H1 (cell line): ENCODE data around the gene COL8A1. TPM values are rescaled to one million over a fixed set of nuclear protein-coding genes. Genes with fewer than 3 reads are reported as not detected.

Experiments
- CTCF ChIA-PET: fragments of 300-600 bp; sonication (Branson Sonifier 250); formaldehyde crosslinking; loops from one replicate; lab custom pipeline; 2021; ENCODE audit not compliant: partially characterized antibody; lab: Charles Lee
- POLR2A ChIA-PET: fragments of 300-600 bp; sonication (Branson Sonifier 250); formaldehyde crosslinking; loops from one replicate; lab custom pipeline; 2021; ENCODE audit warnings: inconsistent platforms; ENCODE audit not compliant: partially characterized antibody; lab: Charles Lee
- DNase-seq, 2 experiments: peaks; one replicate each; pipeline versions ENCODE4 v3.0.0 to v3.0.0-alpha.2; 2010 to 2022; ENCODE audit warnings: low spot score in 2 of 2, low read depth in 1 of 2, mixed read lengths in 1 of 2
- FAIRE-seq: peaks from 2 replicates; lab custom pipeline; 2011; peaks lifted over from hg19 to GRCh38; lab: Jason Lieb, UNC
- H2AFZ ChIP-seq: 2 replicates; pipeline ENCODE4 v1.8.1; 2012; ENCODE audit warnings: low read length, inconsistent platforms
- H2AK5ac ChIP-seq: 2 replicates; pipeline ENCODE4 v1.6.1; 2013; ENCODE audit warnings: low read depth, low read length
- H2BK120ac ChIP-seq: replicated peaks from 2 replicates; pipeline ENCODE3; 2013; ENCODE audit warnings: low read depth, low read length, inconsistent platforms
- H2BK12ac ChIP-seq: 2 replicates; pipeline ENCODE4 v1.6.1; 2013; ENCODE audit warnings: low read depth, low read length
- H2BK15ac ChIP-seq: 2 replicates; pipeline ENCODE4 v1.6.1; 2013; ENCODE audit warnings: low read length
- H2BK20ac ChIP-seq: 2 replicates; pipeline ENCODE4 v1.6.1; 2013; ENCODE audit warnings: low read length
- H2BK5ac ChIP-seq: 2 replicates; pipeline ENCODE4 v1.6.1; 2013; ENCODE audit warnings: low read depth, low read length
- H3K14ac ChIP-seq: 2 replicates; pipeline ENCODE4 v1.6.1; 2013; ENCODE audit warnings: inconsistent platforms; ENCODE audit not compliant: insufficient read length
- H3K18ac ChIP-seq: 2 replicates; pipeline ENCODE4 v1.6.1; 2013; ENCODE audit warnings: low read length; ENCODE audit errors: extremely low read depth
- H3K23ac ChIP-seq: 2 replicates; pipeline ENCODE4 v1.6.1; 2013; ENCODE audit warnings: inconsistent platforms; ENCODE audit not compliant: insufficient read length
- H3K23me2 ChIP-seq: 2 replicates; pipeline ENCODE4 v1.6.1; 2013; ENCODE audit warnings: low read depth, low read length
- H3K27ac ChIP-seq: 2 replicates; pipeline ENCODE4 v1.6.1; 2011; ENCODE audit warnings: low read depth, low read length, inconsistent platforms
- H3K27me3 ChIP-seq, 4 experiments: replicated peaks in 1 of 4; 1 replicate in 1 of 4; 2 replicates in 3 of 4; pipeline versions ENCODE4 v1.6.1 to v1.8.1; 2011 to 2013; ENCODE audit warnings: low read length in 3 of 4, mild to moderate bottlenecking in 3 of 4, inconsistent platforms in 2 of 4, mixed read lengths in 2 of 4, moderate library complexity in 1 of 4; ENCODE audit not compliant: control insufficient read depth in 3 of 4, insufficient read depth in 3 of 4; ENCODE audit errors: extremely low read depth in 1 of 4
- H3K36me3 ChIP-seq, 4 experiments: 2 replicates each; pipeline versions ENCODE4 v1.6.1 to v1.8.1; 2011 to 2013; ENCODE audit warnings: mild to moderate bottlenecking in 4 of 4, low read length in 3 of 4, moderate library complexity in 2 of 4, control low read depth in 1 of 4, inconsistent platforms in 1 of 4; ENCODE audit not compliant: insufficient read depth in 4 of 4, control insufficient read depth in 2 of 4
- H3K4ac ChIP-seq: replicated peaks from 2 replicates; pipeline ENCODE3; 2013; ENCODE audit warnings: low read length, low read depth, mixed read lengths, inconsistent platforms; ENCODE audit not compliant: insufficient read length
- H3K4me1 ChIP-seq, 4 experiments: replicated peaks in 1 of 4; 1 replicate in 1 of 4; 2 replicates in 3 of 4; pipeline versions ENCODE4 v1.6.1 to v1.8.1; 2011 to 2013; ENCODE audit warnings: low read length in 3 of 4, inconsistent platforms in 2 of 4, mixed read lengths in 1 of 4; ENCODE audit not compliant: insufficient read depth in 4 of 4, control insufficient read depth in 3 of 4
- H3K4me2 ChIP-seq, 2 experiments: 2 replicates each; pipeline versions ENCODE4 v1.6.1 to v1.8.1; 2011 to 2013; ENCODE audit warnings: low read depth in 2 of 2, low read length in 2 of 2, control low read depth in 1 of 2, inconsistent platforms in 1 of 2, mild to moderate bottlenecking in 1 of 2; ENCODE audit not compliant: insufficient read depth in 1 of 2
- H3K4me3 ChIP-seq, 4 experiments: fragments of 200-600, 300-600 bp in 1 of 4; sonication (generic), shearing (Covaris generic), sonication (Bioruptor Twin) in 1 of 4; 2 replicates each; pipeline versions ENCODE4 v1.5.1 to v1.8.1; 2011 to 2016; ENCODE audit warnings: low read length in 4 of 4, low read depth in 3 of 4, control low read depth in 2 of 4, inconsistent platforms in 2 of 4, mild to moderate bottlenecking in 2 of 4, mixed read lengths in 1 of 4, moderate library complexity in 1 of 4; ENCODE audit not compliant: insufficient read depth in 2 of 4; ENCODE audit errors: extremely low read depth in 1 of 4
- H3K56ac ChIP-seq: replicated peaks from 2 replicates; pipeline ENCODE3; 2013; ENCODE audit warnings: low read depth, mild to moderate bottlenecking, mixed read lengths, low read length, inconsistent platforms; ENCODE audit not compliant: insufficient read length
- H3K79me1 ChIP-seq: 2 replicates; pipeline ENCODE4 v1.6.1; 2013; ENCODE audit warnings: low read depth, low read length, control low read depth
- H3K79me2 ChIP-seq, 2 experiments: 2 replicates each; pipeline versions ENCODE4 v1.6.1 to v1.8.1; 2012 to 2013; ENCODE audit warnings: low read length in 2 of 2, mild to moderate bottlenecking in 2 of 2, inconsistent platforms in 1 of 2; ENCODE audit not compliant: insufficient read depth in 2 of 2, control insufficient read depth in 1 of 2
- H3K9ac ChIP-seq, 4 experiments: replicated peaks in 1 of 4; 1 replicate in 1 of 4; 2 replicates in 3 of 4; pipeline versions ENCODE4 v1.6.1 to v1.8.1; 2011 to 2013; ENCODE audit warnings: low read depth in 3 of 4, low read length in 3 of 4, control low read depth in 2 of 4, mild to moderate bottlenecking in 2 of 4, moderate library complexity in 2 of 4, inconsistent platforms in 1 of 4; ENCODE audit errors: extremely low read depth in 1 of 4
- H3K9me3 ChIP-seq, 2 experiments: 2 replicates each; pipeline versions ENCODE4 v1.6.1 to v1.8.1; 2012 to 2013; ENCODE audit warnings: mild to moderate bottlenecking in 2 of 2, moderate library complexity in 2 of 2, control low read depth in 1 of 2, inconsistent platforms in 1 of 2, low read depth in 1 of 2, low read length in 1 of 2, mixed read lengths in 1 of 2; ENCODE audit not compliant: insufficient read depth in 2 of 2
- H4K20me1 ChIP-seq, 2 experiments: replicated peaks in 1 of 2; 2 replicates each; pipeline versions ENCODE3 to v1.8.1; 2011 to 2013; ENCODE audit warnings: inconsistent platforms in 2 of 2, low read length in 2 of 2, mild to moderate bottlenecking in 1 of 2; ENCODE audit not compliant: insufficient read depth in 2 of 2, control insufficient read depth in 1 of 2
- H4K5ac ChIP-seq: 2 replicates; pipeline ENCODE4 v1.6.1; 2013; ENCODE audit warnings: low read length, low read depth, mixed read lengths, inconsistent platforms; ENCODE audit not compliant: insufficient read length
- H4K8ac ChIP-seq: 2 replicates; pipeline ENCODE4 v1.8.0; 2013; ENCODE audit warnings: mild to moderate bottlenecking, moderate library complexity, low read length, inconsistent platforms; ENCODE audit not compliant: insufficient read depth; ENCODE audit errors: extremely low read depth
- H4K91ac ChIP-seq: replicated peaks from 2 replicates; pipeline ENCODE3; 2013; ENCODE audit warnings: low read length, mixed read lengths, inconsistent platforms; ENCODE audit not compliant: insufficient read length
- CREB1 ChIP-seq: IDR thresholded peaks from 2 replicates; pipeline ENCODE4 v1.6.1; 2012; ENCODE audit warnings: inconsistent platforms
- POLR2AphosphoS5 ChIP-seq: IDR thresholded peaks from 2 replicates; pipeline ENCODE4 v1.6.1; 2011; ENCODE audit warnings: low read depth, low read length
- RAD21 ChIP-seq, 2 experiments: IDR thresholded peaks in 1 of 2; conservative IDR thresholded peaks in 1 of 2; 2 replicates each; pipeline ENCODE4 v1.6.1; 2011; ENCODE audit warnings: low read depth in 2 of 2, low read length in 2 of 2, improper control_type of control experiment in 1 of 2, inconsistent platforms in 1 of 2, mild to moderate bottlenecking in 1 of 2, moderate library complexity in 1 of 2
- RNF2 ChIP-seq: fragments of 200-900, 300-1000 bp; sonication (generic); IDR thresholded peaks from 2 replicates; pipeline ENCODE4 v1.7.1; 2016; ENCODE audit warnings: borderline replicate concordance, low read depth, mild to moderate bottlenecking, antibody characterized with exemption, low read length; ENCODE audit not compliant: poor library complexity, severe bottlenecking; ENCODE audit errors: missing control alignments
- SAP30 ChIP-seq: fragments of 300-600 bp; sonication (generic); IDR thresholded peaks from 2 replicates; pipeline ENCODE4 v1.7.1; 2012; ENCODE audit warnings: low read length, moderate library complexity, mild to moderate bottlenecking, inconsistent platforms; ENCODE audit not compliant: insufficient read depth, insufficient replicate concordance
- SIN3A ChIP-seq, 2 experiments: IDR thresholded peaks in 1 of 2; conservative IDR thresholded peaks in 1 of 2; 2 replicates each; pipeline ENCODE4 v1.6.1; 2011 to 2012; ENCODE audit warnings: low read length in 2 of 2, improper control_type of control experiment in 1 of 2, low read depth in 1 of 2, mild to moderate bottlenecking in 1 of 2
- SIX5 ChIP-seq: IDR thresholded peaks from 2 replicates; pipeline ENCODE4 v1.6.1; 2011; ENCODE audit warnings: mild to moderate bottlenecking, low read depth, low read length
- SP4 ChIP-seq: IDR thresholded peaks from 2 replicates; pipeline ENCODE4 v1.6.1; 2012; ENCODE audit warnings: low read length, inconsistent platforms
- TEAD4 ChIP-seq: IDR thresholded peaks from 2 replicates; pipeline ENCODE4 v1.6.1; 2012; ENCODE audit warnings: low read depth, low read length, inconsistent platforms, mixed read lengths
- YY1 ChIP-seq: IDR thresholded peaks from 2 replicates; pipeline ENCODE4 v1.6.1; 2011; ENCODE audit warnings: low read depth, mild to moderate bottlenecking, low read length
- ZNF274 ChIP-seq: IDR thresholded peaks from 2 replicates; pipeline ENCODE4 v1.7.0; 2012; ENCODE audit warnings: low read length, borderline replicate concordance; ENCODE audit errors: extremely low read depth
- WGBS, 2 experiments: shearing (Covaris generic) in 1 of 2; methylation state at CpG; one replicate each; pipeline versions ENCODE4 v1.1.6 to v1.1.7; 2013 to 2015; ENCODE audit warnings: low lambda C conversion rate in 2 of 2, mixed read lengths in 2 of 2, inconsistent platforms in 1 of 2, low coverage in 1 of 2, missing lambda C conversion rate in 1 of 2; ENCODE audit not compliant: insufficient replicate concordance in 2 of 2, insufficient coverage in 1 of 2, insufficient read length in 1 of 2; ENCODE audit errors: extremely low coverage in 1 of 2, missing lambda C conversion rate in 1 of 2; 5-methylcytosine and 5-hydroxymethylcytosine counted together
- polyA plus RNA-seq, 7 experiments: library from polyadenylated mRNA; depleted of rRNA in 3 of 7; stranded (reverse) in 5 of 7; unstranded in 2 of 7; fragments of >200 nt in 5 of 7; fragments of 200-250 nt in 2 of 7; gene quantifications; 1 replicate in 5 of 7; 2 replicates in 1 of 7; 4 replicates in 1 of 7; pipeline versions ENCODE4 v1.2.1 to v1.2.3, GENCODE V29; 2011 to 2013; ENCODE audit warnings: missing spikeins in 2 of 7, mixed read lengths in 2 of 7
- total RNA-seq: library from RNA; stranded (reverse); fragmentation: NEBNext Ultra II Directional; extraction: Animal tissue kit (Norgen Biotek cat#: 25700); gene quantifications from 2 replicates; pipeline ENCODE4 v1.2.1, GENCODE V29; 2021

COL8A1 gene
- total and polyA plus RNA-seq, 2 of the 8 experiments (the other 6 are each of a cell fraction or from before 2014, with no cell fraction given), result 0.21 to 1.2 TPM

DNA sequence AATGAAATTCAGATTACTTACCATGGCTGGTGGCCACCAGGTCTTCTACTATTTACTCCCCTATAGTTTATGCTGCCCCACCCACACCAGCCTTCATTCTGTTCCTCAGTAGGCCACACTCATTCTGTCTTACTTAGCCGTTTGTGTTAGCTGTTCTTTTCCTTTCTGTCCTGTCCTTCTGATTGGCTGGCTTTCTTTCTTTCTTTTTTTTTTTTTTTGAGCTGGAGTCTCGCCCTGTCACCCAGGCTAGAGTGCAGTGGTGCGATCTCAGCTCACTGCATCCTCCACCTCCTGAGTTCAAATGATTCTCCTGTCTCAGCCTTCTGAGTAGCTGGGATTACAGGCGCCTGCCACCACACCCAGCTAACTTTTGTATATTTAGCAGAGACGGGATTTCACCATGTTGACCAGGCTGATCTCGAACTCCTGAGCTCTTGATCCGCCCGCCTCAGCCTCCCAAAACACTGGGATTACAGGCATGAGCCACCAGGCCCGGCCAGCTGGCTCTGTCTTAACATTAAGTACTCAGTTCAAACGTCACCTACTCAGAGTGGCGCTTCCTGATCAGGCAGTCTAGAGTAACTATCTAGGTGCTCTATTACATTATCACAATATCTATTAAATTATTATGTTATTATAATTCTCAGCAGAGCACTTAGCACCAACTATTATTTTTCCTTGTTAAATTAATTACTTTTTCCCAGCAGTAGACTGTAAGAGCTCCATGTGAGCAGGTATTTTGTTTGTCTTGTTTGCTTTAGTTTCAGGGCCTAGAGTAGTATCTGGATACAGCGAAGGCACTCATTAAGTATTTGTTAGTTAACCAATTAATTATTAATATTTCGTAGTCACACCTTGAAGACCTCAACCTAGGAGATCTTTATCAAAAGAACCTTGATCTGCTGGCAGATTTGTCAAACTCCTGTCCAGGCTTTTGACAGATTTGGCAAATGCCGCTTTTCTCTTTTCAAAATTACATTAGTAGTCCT lies 185.6 kb downstream of the COL8A1 start:
- no peak overlapping the region for H3K9ac ChIP-seq
- ChIA-PET POLR2A (no interaction called here), CTCF (interaction anchor here (0.5 to 3.6 kb wide), 6 partner anchors 8 to 543 kb away, joined by 3 to 18 read pairs (median 6); no protein-coding TSS in a partner anchor)
- 84% methylated on average over 12 of the region's 14 CpGs; no CpG with 5 or more reads in 1 of the 2 experiments for WGBS, 2 experiments
- H4K20me1 ChIP-seq, result no peaks in the 10 kb centered on the region
- H3K36me3 ChIP-seq, result no peaks in the 10 kb centered on the region
- H3K4me2 ChIP-seq, result no peak overlapping the region
- peaks cover 0 to 35% of the 10 kb centered on the region in 2 experiments; a peak in 2 of 4 replicates for H3K79me2 ChIP-seq
- no peak overlapping the region for H2AFZ ChIP-seq
- no peak overlapping the region for H3K14ac ChIP-seq
- no peak overlapping the region for H2BK15ac ChIP-seq
- no peaks in the 10 kb centered on the region for H3K23me2 ChIP-seq
- H3K4me3 ChIP-seq, result no peak overlapping the region
- H3K9me3 ChIP-seq, result no peaks in the 10 kb centered on the region
- H3K27me3 ChIP-seq, result no peaks in the 10 kb centered on the region
- no peak overlapping the region for H4K5ac ChIP-seq
- no peak overlapping the region for H2BK5ac ChIP-seq
- no peak overlapping the region for H3K23ac ChIP-seq
- FAIRE-seq (no peak), DNase-seq (no peak)
- H3K4ac ChIP-seq, result no peak overlapping the region
- H3K56ac ChIP-seq, result no peak overlapping the region
- H3K27ac ChIP-seq, result no peak overlapping the region
- H2AK5ac ChIP-seq, result no peak overlapping the region
- H3K79me1 ChIP-seq, result no peaks in the 10 kb centered on the region; the same call in none of the 2 replicates
- no peak overlapping the region for H4K91ac ChIP-seq
- H2BK20ac ChIP-seq, result no peak overlapping the region
- H3K18ac ChIP-seq, result no peak overlapping the region
- H2BK120ac ChIP-seq, result no peak overlapping the region
- H4K8ac ChIP-seq, result no peak overlapping the region
- no peaks in the 10 kb centered on the region; a peak in 1 of 7 replicates for H3K4me1 ChIP-seq
- H2BK12ac ChIP-seq, result no peak overlapping the region
- no peak for TF ChIP-seq POLR2AphosphoS5
- no peak for TF ChIP-seq ZNF274
- no peak for TF ChIP-seq SIN3A (conservative IDR thresholded peaks at IDR 0.05 in 1 of 2, IDR thresholded peaks at IDR 0.05 in 1 of 2; ENCODE audit: low read depth in 1 of 2, low read length in 2 of 2)
- TF ChIP-seq TEAD4, result no peak
- no peak for TF ChIP-seq SIX5
- TF ChIP-seq CREB1, result no peak
- no peak for TF ChIP-seq SAP30
- no peak for TF ChIP-seq RNF2
- no peak for TF ChIP-seq SP4
- TF ChIP-seq YY1, result no peak
- TF ChIP-seq RAD21 (IDR thresholded peaks at IDR 0.05 in 1 of 2, conservative IDR thresholded peaks at IDR 0.05 in 1 of 2; ENCODE audit: low read depth in 2 of 2, low read length in 2 of 2), result no peak
